Heart left ventricle (tissue), 16 donors: ENCODE data around the gene ANKRD44. TPM values are rescaled to one million over a fixed set of nuclear protein-coding genes. Genes with fewer than 3 reads are reported as not detected.

Experiments
- ATAC-seq, 4 donors: fragments of 200-7000 bp; cut with Tn5 transposase; one replicate each; pipeline ENCODE4 v1.9.1; 2020 to 2022; ENCODE audit warnings: moderate library complexity in 4 of 4, mild to moderate bottlenecking in 3 of 4, moderate number of reproducible peaks in 1 of 4
- DNase-seq, 5 donors: peaks; one replicate each; pipeline ENCODE4 v3.0.0-alpha.2; 2020
- H3K27ac ChIP-seq, 12 donors: fragments of 200-600 bp; sonication (generic) in 4 of 12; one replicate each; pipeline versions ENCODE4 v1.5.0 to v1.8.0; 2016 to 2022; ENCODE audit warnings: mild to moderate bottlenecking in 2 of 12
- H3K27me3 ChIP-seq, 9 donors: fragments of 200-600 bp; sonication (generic) in 2 of 9; one replicate each; pipeline versions ENCODE4 v1.5.1 to v1.8.0; 2016 to 2022; ENCODE audit warnings: mild to moderate bottlenecking in 3 of 9
- H3K36me3 ChIP-seq, 9 donors: fragments of 200-600 bp; sonication (generic) in 2 of 9; one replicate each; pipeline versions ENCODE4 v1.5.0 to v1.8.0; 2018 to 2022; ENCODE audit warnings: mild to moderate bottlenecking in 2 of 9
- H3K4me1 ChIP-seq, 12 donors: fragments of 200-600 bp; sonication (generic) in 4 of 12; one replicate each; pipeline versions ENCODE4 v1.5.0 to v1.8.0; 2016 to 2022; ENCODE audit warnings: mild to moderate bottlenecking in 3 of 12
- H3K4me3 ChIP-seq, 12 donors: fragments of 200-600 bp; sonication (generic) in 4 of 12; one replicate each; pipeline versions ENCODE4 v1.5.0 to v1.8.0; 2017 to 2022; ENCODE audit warnings: mild to moderate bottlenecking in 9 of 12, moderate library complexity in 4 of 12
- H3K9me3 ChIP-seq, 12 donors: fragments of 200-600 bp; sonication (generic) in 4 of 12; one replicate each; pipeline versions ENCODE4 v1.5.0 to v1.8.0; 2016 to 2022; ENCODE audit warnings: mild to moderate bottlenecking in 1 of 12
- POLR2A ChIP-seq, 2 donors: fragments of 450-650 bp; IDR thresholded peaks; one replicate each; pipeline ENCODE4 v1.6.1; 2017; ENCODE audit warnings: antibody characterized with exemption in 2 of 2, mild to moderate bottlenecking in 2 of 2, moderate library complexity in 2 of 2
- WGBS, 4 donors: extraction: QIAGEN DNeasy Blood & Tissue Kit in 2 of 4; methylation state at CpG; one replicate each; pipeline versions ENCODE4 v1.1.5 to v1.1.7; 2013 to 2018; 5-methylcytosine and 5-hydroxymethylcytosine counted together
- intact Hi-C, 10 donors: fragments of 100-400 bp; cut with DNase I; formaldehyde crosslinking; loops; one replicate each; pipeline versions ENCODE4 v1.11.1 to v1.14.2; 2022
- polyA plus RNA-seq, 2 donors: library from polyadenylated mRNA; stranded (reverse); fragments of 200-250 nt; gene quantifications; one replicate each; pipeline ENCODE4 v1.2.3, GENCODE V29; 2013
- total RNA-seq, 9 donors: library from RNA; depleted of rRNA in 2 of 9; stranded (reverse); fragments of >200 nt in 2 of 9; fragmentation: NEBNext Ultra II Directional in 3 of 9; extraction: Animal tissue kit (Norgen Biotek cat#: 25700) in 3 of 9; gene quantifications; one replicate each; pipeline versions ENCODE4 v1.1.0 to v1.2.4, GENCODE V29; 2016 to 2023
- TF ChIP-seq, protein P1 (sequence below), 12 donors: fragments of 200-600 bp; sonication (generic) in 4 of 12; IDR thresholded peaks; one replicate each; pipeline versions ENCODE4 v1.5.0 to v1.8.0; 2018 to 2022; ENCODE audit warnings: antibody characterized with exemption in 12 of 12, mild to moderate bottlenecking in 5 of 12
- donor health status: ischemic (EF 13 %, LVEDD 7.1; RV severe dilation, severe dysfunction).
- donor health status: healthy with polysubstance abuse.
- donor health status: DM: no; HTN: yes; CAD: no.
- donor health status: DM: no; HTN: no; CAD: no.
- donor health status: ischemic (EF 25% LVEDD 6.9; RV normal size, moderate dysfunction).
- donor health status: ischemic (EF 25% LVEDD 5.7; RV mildly dilated, moderate dysfunction).
- donor health status: healthy.
- donor health status: DM: yes; HTN: yes; CAD: no.
- donor health status: ischemic (EF 35%, LVEDD 5.7; RV mildly dilated, moderate dysfunction).
- donor health status: nonischemic (EF 11% LVEDD 7.7; RV severe dilation, severe dysfunction).
- donor health status: DM: yes; HTN: yes; CAD: no.
- donor health status: PGD.
- donor health status: ischemic (EF 29% LVEDD 5.4; RV normal size, mild dysfunction).
- donor health status: nonischemic (EF 23%, LVEDD 6.1; RV moderate dilation, normal function).

Gene ANKRD44
- total and polyA plus RNA-seq, 11 donors, result 2.4 to 30.6 (median 8.4) TPM

DNA sequence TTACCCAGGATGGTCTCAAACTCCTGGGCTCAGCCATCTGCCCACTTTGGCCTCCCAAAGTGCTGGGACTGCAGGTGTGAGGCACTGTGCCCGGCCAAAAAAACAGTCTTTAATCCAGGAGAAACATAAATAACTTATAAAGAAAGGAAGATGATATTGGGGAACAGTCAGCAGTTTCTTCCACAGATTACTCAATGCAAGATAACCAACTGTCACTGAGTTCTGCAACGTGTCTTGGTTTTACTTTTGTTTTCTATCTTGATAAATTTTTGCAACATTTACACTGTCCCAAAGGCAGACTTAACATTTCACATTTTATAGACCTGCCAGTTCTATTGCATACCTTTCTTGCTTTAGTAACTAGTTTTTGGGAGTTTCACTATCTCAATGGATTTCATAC, 71.1 kb downstream of the ANKRD44 start:
- 60 to 82% (median 75%) methylated on average over 2 of the region's 2 CpGs for WGBS, 4 donors
- no peaks in the 10 kb centered on the region for H3K36me3 ChIP-seq
- ATAC-seq, result peak in 1 of 4 donors; percentile 39
- intact Hi-C loops, result no loop called here
- no peak for TF ChIP-seq POLR2A (IDR thresholded peaks at IDR 0.05)
- H3K4me3 ChIP-seq, result peak overlapping the region in 1 of 12 donors; percentile 30
- peaks cover 0 to 96% (median 0%) of the 10 kb centered on the region in 12 donors for H3K4me1 ChIP-seq
- no peaks in the 10 kb centered on the region for H3K9me3 ChIP-seq
- peak overlapping the region in 2 of 12 donors; percentile 13 to 87 for H3K27ac ChIP-seq
- DNase-seq, result no peak
- H3K27me3 ChIP-seq, result no peaks in the 10 kb centered on the region

DNA sequence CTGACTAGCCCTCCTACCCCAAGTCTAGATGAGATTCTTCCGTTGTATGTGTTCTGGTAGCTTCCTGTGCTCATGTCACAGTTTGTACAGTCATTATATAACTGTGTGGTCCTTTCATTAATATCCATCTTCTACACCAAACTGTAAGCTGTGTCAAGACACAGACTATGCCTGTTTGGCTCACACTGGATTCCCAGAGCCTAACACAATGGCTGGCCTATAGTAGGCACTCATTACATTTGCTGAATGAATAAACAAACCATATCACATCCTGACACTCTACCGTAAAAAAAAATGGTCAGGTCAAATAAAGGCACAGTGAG, 72.6 kb downstream of the ANKRD44 start:
- H3K27ac ChIP-seq, result peak overlapping the region in 1 of 12 donors; percentile 87
- peaks cover 0 to 98% (median 0%) of the 10 kb centered on the region in 12 donors for H3K4me1 ChIP-seq
- intact Hi-C loops, result no loop called here
- H3K36me3 ChIP-seq, result no peaks in the 10 kb centered on the region
- no peaks in the 10 kb centered on the region for H3K27me3 ChIP-seq
- WGBS, 4 donors, result 60 to 78% (median 72%) methylated on average over 2 of the region's 2 CpGs
- H3K9me3 ChIP-seq, result no peaks in the 10 kb centered on the region
- no peak overlapping the region for H3K4me3 ChIP-seq
- no peak for TF ChIP-seq POLR2A (IDR thresholded peaks at IDR 0.05)
- TF ChIP-seq, protein P1, sequence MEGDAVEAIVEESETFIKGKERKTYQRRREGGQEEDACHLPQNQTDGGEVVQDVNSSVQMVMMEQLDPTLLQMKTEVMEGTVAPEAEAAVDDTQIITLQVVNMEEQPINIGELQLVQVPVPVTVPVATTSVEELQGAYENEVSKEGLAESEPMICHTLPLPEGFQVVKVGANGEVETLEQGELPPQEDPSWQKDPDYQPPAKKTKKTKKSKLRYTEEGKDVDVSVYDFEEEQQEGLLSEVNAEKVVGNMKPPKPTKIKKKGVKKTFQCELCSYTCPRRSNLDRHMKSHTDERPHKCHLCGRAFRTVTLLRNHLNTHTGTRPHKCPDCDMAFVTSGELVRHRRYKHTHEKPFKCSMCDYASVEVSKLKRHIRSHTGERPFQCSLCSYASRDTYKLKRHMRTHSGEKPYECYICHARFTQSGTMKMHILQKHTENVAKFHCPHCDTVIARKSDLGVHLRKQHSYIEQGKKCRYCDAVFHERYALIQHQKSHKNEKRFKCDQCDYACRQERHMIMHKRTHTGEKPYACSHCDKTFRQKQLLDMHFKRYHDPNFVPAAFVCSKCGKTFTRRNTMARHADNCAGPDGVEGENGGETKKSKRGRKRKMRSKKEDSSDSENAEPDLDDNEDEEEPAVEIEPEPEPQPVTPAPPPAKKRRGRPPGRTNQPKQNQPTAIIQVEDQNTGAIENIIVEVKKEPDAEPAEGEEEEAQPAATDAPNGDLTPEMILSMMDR (IDR thresholded peaks at IDR 0.05), result no peak
- ATAC-seq (no peak), DNase-seq (no peak)

DNA sequence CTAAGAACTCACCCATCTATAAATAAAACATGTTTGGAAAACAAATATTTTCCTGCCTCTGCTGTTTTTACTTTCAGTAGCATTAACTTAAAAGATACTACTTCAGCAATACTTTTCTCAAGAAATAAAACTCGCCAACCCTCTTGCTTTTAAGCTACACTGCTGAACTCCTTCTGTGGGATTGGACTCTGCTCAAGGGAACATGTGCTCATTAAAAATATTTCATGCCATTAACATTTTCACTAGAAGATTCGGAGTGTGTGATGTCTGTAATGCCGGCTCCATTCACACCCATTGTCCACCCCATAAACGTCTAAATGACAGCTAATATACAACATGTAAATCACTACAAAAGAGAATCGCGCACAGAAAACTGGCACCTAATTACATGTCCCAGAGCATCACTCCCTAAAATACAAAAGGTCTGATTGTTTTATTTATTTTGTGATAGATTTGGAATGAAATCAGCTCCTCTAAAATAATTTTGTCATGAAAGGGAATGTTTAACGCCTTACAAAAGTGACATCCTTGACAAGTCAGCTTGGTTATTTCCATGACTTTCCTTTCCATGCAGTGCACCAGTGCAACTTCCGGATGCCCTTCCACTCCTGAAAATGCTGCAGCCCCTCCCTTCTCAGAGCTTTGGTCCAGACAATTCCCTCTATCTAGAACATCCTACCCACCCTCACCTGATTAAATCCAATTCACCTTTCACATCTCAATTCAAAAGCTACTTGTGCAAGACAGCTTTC, 73.1 kb downstream of the ANKRD44 start:
- ATAC-seq (no peak), DNase-seq (no peak)
- Histone ChIP-seq H3K27me3 (no peaks in the 10 kb centered on the region), H3K4me1 (peaks cover 0 to 98% (median 0%) of the 10 kb centered on the region in 12 donors), H3K4me3 (no peak overlapping the region), H3K9me3 (no peaks in the 10 kb centered on the region), H3K27ac (peak overlapping the region in 1 of 12 donors; percentile 87), H3K36me3 (no peaks in the 10 kb centered on the region)
- no peak for TF ChIP-seq POLR2A (IDR thresholded peaks at IDR 0.05)
- TF ChIP-seq, protein P1 (IDR thresholded peaks at IDR 0.05), result no peak
- 82 to 85% (median 85%) methylated on average over 8 of the region's 8 CpGs for WGBS, 4 donors
- intact Hi-C loops, result no loop called here

DNA sequence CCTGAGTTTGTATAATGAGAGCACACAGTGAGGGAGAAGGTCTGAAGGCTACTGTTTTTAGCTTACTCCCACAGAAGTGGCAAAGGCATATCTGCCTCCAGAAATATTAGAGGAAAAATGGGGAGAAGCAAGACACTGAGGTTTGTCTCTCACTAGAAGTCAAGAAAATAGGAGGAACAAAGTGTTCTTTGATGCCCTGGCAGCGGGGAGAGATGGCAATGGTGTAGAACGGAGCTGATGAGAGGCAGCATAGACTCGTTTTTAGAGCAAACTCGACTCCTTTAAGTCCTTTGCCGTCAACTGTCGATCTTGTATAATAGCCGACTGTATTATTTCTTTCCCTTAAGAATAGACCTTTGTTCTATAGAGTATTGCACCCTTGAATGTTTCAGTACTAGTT, 73.8 kb downstream of the ANKRD44 start:
- H3K27me3 ChIP-seq, result no peaks in the 10 kb centered on the region
- WGBS, 4 donors, result 72 to 92% (median 80%) methylated on average over 7 of the region's 7 CpGs
- no peak for ATAC-seq
- H3K36me3 ChIP-seq, result no peaks in the 10 kb centered on the region
- H3K4me3 ChIP-seq, result no peak overlapping the region
- H3K27ac ChIP-seq, result peak overlapping the region in 1 of 12 donors; percentile 87
- H3K4me1 ChIP-seq, result peaks cover 0 to 94% (median 0%) of the 10 kb centered on the region in 12 donors
- no peak for TF ChIP-seq POLR2A (IDR thresholded peaks at IDR 0.05)
- TF ChIP-seq, protein P1 (IDR thresholded peaks at IDR 0.05), result no peak
- no peaks in the 10 kb centered on the region for H3K9me3 ChIP-seq
- intact Hi-C loops, result no loop called here
- DNase-seq, result no peak
